HepG2 (cell line): ENCODE measurements around the gene CD37. TPM values are rescaled to one million over a fixed set of nuclear protein-coding genes. Genes with fewer than 3 reads are reported as not detected.

Experiments
- AKNA ChIP-seq: sonication (generic); formaldehyde crosslinking; IDR thresholded peaks from 2 replicates; pipeline ENCODE4 v1.4.0; 2020; ENCODE audit warnings: missing genetic modification reagents, borderline replicate concordance
- DZIP1 ChIP-seq: sonication (generic); formaldehyde crosslinking; IDR thresholded peaks from 2 replicates; pipeline ENCODE4 v1.5.0; 2020; ENCODE audit warnings: mild to moderate bottlenecking, missing genetic modification reagents
- GATA4 ChIP-seq: sonication (generic); IDR thresholded peaks from 2 replicates; pipeline ENCODE4 v1.6.1; 2016; ENCODE audit warnings: antibody characterized with exemption, low read depth, borderline replicate concordance
- POGK ChIP-seq: sonication (generic); formaldehyde crosslinking; conservative IDR thresholded peaks from 2 replicates; pipeline ENCODE4 v1.8.0; 2022; ENCODE audit warnings: mild to moderate bottlenecking, moderate library complexity, missing genetic modification reagents
- RBM39 ChIP-seq: fragments of 200-400 bp; formaldehyde crosslinking; IDR thresholded peaks from one replicate; pipeline ENCODE4 v1.6.1; 2018; ENCODE audit warnings: antibody characterized with exemption, mild to moderate bottlenecking, low read depth, low read length; ENCODE audit not compliant: poor library complexity, severe bottlenecking
- RFX1 ChIP-seq: fragments of 450-650 bp; IDR thresholded peaks from 2 replicates; pipeline ENCODE4 v1.6.1; 2017
- SOX6 ChIP-seq, 2 experiments: fragments of 450-650 bp in 1 of 2; sonication (generic) in 1 of 2; formaldehyde crosslinking in 1 of 2; IDR thresholded peaks; 2 replicates each; pipeline versions ENCODE4 v1.4.0 to v1.6.1; 2017 to 2020; ENCODE audit warnings: antibody characterized with exemption in 1 of 2, mild to moderate bottlenecking in 1 of 2, missing genetic modification reagents in 1 of 2
- TAF1 ChIP-seq: sonication (generic); formaldehyde crosslinking; IDR thresholded peaks from 2 replicates; pipeline ENCODE4 v1.4.0; 2020; ENCODE audit warnings: missing genetic modification reagents
- ZNF280D ChIP-seq: sonication (generic); formaldehyde crosslinking; IDR thresholded peaks from 2 replicates; pipeline ENCODE4 v1.5.1; 2020; ENCODE audit warnings: mild to moderate bottlenecking, missing genetic modification reagents
- ZNF670 ChIP-seq: sonication (generic); formaldehyde crosslinking; IDR thresholded peaks from 2 replicates; pipeline ENCODE4 v1.8.0; 2022; ENCODE audit warnings: mild to moderate bottlenecking, missing genetic modification reagents, borderline replicate concordance
- ZNF780A ChIP-seq: sonication (generic); formaldehyde crosslinking; IDR thresholded peaks from 2 replicates; pipeline ENCODE4 v1.8.0; 2022; ENCODE audit warnings: mild to moderate bottlenecking, missing genetic modification reagents, moderate library complexity
- ZNF883 ChIP-seq: sonication (generic); formaldehyde crosslinking; IDR thresholded peaks from 2 replicates; pipeline ENCODE4 v1.5.1; 2020; ENCODE audit warnings: mild to moderate bottlenecking, missing genetic modification reagents; ENCODE audit errors: not compliant biosample characterization
- ZUFSP ChIP-seq: sonication (generic); formaldehyde crosslinking; IDR thresholded peaks from 2 replicates; pipeline ENCODE4 v1.9.0; 2021; ENCODE audit warnings: missing genetic modification reagents, mild to moderate bottlenecking, borderline replicate concordance
- polyA plus RNA-seq, 8 experiments: library from polyadenylated mRNA; depleted of rRNA in 3 of 8; stranded (reverse) in 7 of 8; unstranded in 1 of 8; fragments of >200 nt; fragmentation: Illumina TruSeq in 4 of 8; extraction: Trizol in 4 of 8; gene quantifications; 2 replicates each; pipeline versions ENCODE4 v1.2.1 to v1.2.3, GENCODE V29; 2011 to 2016; ENCODE audit warnings: low read depth in 4 of 8, missing spikeins in 1 of 8, mixed read lengths in 1 of 8; ENCODE audit not compliant: insufficient read depth in 1 of 8
- total RNA-seq, 5 experiments: library from RNA; depleted of rRNA; stranded (reverse); fragments of >200 nt; fragmentation: Illumina TruSeq; extraction: Trizol; gene quantifications; 2 replicates each; pipeline ENCODE4 v1.2.3, GENCODE V29; 2016; ENCODE audit warnings: low read depth in 1 of 5

Gene CD37
- total and polyA plus RNA-seq, 2 of the 13 experiments (the other 11 are each of a cell fraction or from before 2014, with no cell fraction given): not detected

- TF ChIP-seq AKNA (CRISPR knock-in tag): no peak
- TF ChIP-seq RBM39: no peak
- TF ChIP-seq SOX6 (IDR thresholded peaks at IDR 0.05): no peak
- TF ChIP-seq SOX6 (CRISPR knock-in tag; IDR thresholded peaks at IDR 0.05): no peak
- TF ChIP-seq TAF1: no peak; the same call in 1 of the 2 replicates
- no peak for TF ChIP-seq ZNF670 (CRISPR knock-in tag)
- TF ChIP-seq ZUFSP (CRISPR knock-in tag): no peak
- no peak for TF ChIP-seq ZNF883 (CRISPR knock-in tag)
- no peak for TF ChIP-seq RFX1
- TF ChIP-seq GATA4: no peak
- no peak for TF ChIP-seq ZNF280D (CRISPR knock-in tag)
- TF ChIP-seq DZIP1 (CRISPR knock-in tag): no peak
- no peak for TF ChIP-seq POGK (CRISPR knock-in tag)
- TF ChIP-seq ZNF780A (CRISPR knock-in tag): no peak
Measured at GRCh38 chr19:49361438-49362047, 26.3 kb downstream of the CD37 start (continued).
